Activated CD4-positive, CD25-positive, alpha-beta regulatory T cell (primary cell): Measurements from ENCODE around the gene PACS2.
A peak's percentile ranks its signal among the peaks of the same experiment; 100 is the strongest.

ENCODE experiments used
- DNase-seq, 4 experiments: peaks; one replicate each; lab custom pipeline; 2025; lab: John Stamatoyannopoulos, UW

The PACS2 gene

GRCh38 chr14:105408592-105408991, 94.0 kb downstream of the PACS2 start:
- DNase-seq: no peak

DNA sequence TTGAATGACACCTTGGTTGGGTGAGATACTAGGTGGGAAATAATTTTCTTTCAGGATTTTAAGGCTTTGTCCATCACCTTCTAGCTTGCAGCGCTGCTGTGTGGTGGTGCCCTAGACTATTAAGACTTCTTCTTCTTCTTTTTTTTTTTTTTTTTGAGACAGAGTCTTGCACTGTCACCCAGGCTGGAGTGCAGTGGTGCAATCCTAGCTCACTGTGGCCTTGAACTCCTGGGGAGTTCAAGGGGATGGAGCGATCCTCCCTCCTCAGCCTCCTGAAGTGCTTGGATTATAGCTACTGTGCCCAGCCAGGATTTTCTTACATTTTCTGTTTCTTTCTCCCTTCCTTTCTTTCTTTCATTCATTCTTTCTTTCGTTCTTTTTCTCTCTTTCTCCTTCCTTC, 94.8 kb downstream of the PACS2 start:
- no peak for DNase-seq

DNA sequence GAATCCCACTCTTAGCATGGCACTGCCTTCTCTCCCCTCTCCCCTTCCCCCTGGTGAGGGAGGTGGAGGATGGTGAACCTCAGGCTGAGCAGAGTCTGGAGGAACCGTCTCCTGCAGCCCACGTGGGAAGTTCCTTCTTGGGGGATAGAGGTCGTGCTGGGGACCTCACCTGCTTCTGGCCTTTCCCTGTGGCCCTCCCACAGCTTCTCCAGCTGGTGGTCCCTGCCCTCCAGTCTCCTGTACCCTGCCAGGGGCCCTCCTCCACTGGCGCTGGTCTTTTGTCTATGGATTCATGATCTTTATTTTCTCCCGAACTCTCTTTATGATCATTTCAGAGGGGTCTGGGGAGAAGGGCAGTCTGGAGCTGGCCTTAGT, 96.1 kb downstream of the PACS2 start:
- DNase-seq: no peak

- DNase-seq: no peak
Measured at GRCh38 chr14:105411017-105411941, 96.7 kb downstream of the PACS2 start.

GRCh38 chr14:105411985-105412770, 97.6 kb downstream of the PACS2 start:
- DNase-seq: no peak

- DNase-seq: no peak
Measured at GRCh38 chr14:105412771-105413543, 98.4 kb downstream of the PACS2 start.

- no peak for DNase-seq
Measured at GRCh38 chr14:105413544-105413886, 99.0 kb downstream of the PACS2 start.

- DNase-seq: peak; percentile 28 to 64 (median 46)
Measured at GRCh38 chr14:105414456-105415371, 100.2 kb downstream of the PACS2 start.

- DNase-seq: no peak
Measured at GRCh38 chr14:105415481-105416428, 101.2 kb downstream of the PACS2 start.

GRCh38 chr14:105416671-105417070, 102.1 kb downstream of the PACS2 start:
- DNase-seq: no peak

- no peak for DNase-seq
Measured at GRCh38 chr14:105417690-105418121, 103.2 kb downstream of the PACS2 start.

GRCh38 chr14:105418269-105419194, 104.0 kb downstream of the PACS2 start:
- no peak for DNase-seq

GRCh38 chr14:105419195-105420091, 104.9 kb downstream of the PACS2 start, which contains the start of gene MTA1:
TSS of gene MTA1 (plus strand) at chr14:105419827. CDS start at chr14:105420036, 209 bp downstream.
- peak in 1 of 4 experiments; percentile 23 for DNase-seq

- DNase-seq: no peak
Measured at GRCh38 chr14:105420101-105420973, 105.8 kb downstream of the PACS2 start.

- DNase-seq: no peak
Measured at GRCh38 chr14:105420974-105421674, 106.6 kb downstream of the PACS2 start.
